HG03097 (cell line): ENCODE data around the gene TNS3.

ENCODE experiments used
- ATAC-seq: cut with Tn5 transposase; IDR thresholded peaks from one replicate; pipeline ENCODE4 v1.9.1; 2021; ENCODE audit not compliant: unreplicated experiment, low FRiP score

The TNS3 gene

GRCh38 chr7:47510192-47510591 is 71.7 kb downstream of the TNS3 start:
- no peak for ATAC-seq

- ATAC-seq = no peak
Observed at GRCh38 chr7:47509571-47509970, 72.3 kb downstream of the TNS3 start.

GRCh38 chr7:47508389-47509380 is 73.2 kb downstream of the TNS3 start:
- ATAC-seq = no peak

GRCh38 chr7:47507522-47507921 is 74.4 kb downstream of the TNS3 start:
- ATAC-seq = no peak

GRCh38 chr7:47506382-47507339 is 75.2 kb downstream of the TNS3 start:
- no peak for ATAC-seq

GRCh38 chr7:47505312-47506007 is 76.5 kb downstream of the TNS3 start:
- no peak for ATAC-seq

GRCh38 chr7:47504551-47505311 is 77.2 kb downstream of the TNS3 start:
- ATAC-seq = no peak

GRCh38 chr7:47503281-47503680 is 78.6 kb downstream of the TNS3 start:
- ATAC-seq = no peak

GRCh38 chr7:47502240-47502877 is 79.6 kb downstream of the TNS3 start:
- no peak for ATAC-seq

GRCh38 chr7:47501406-47501805 is 80.5 kb downstream of the TNS3 start:
- ATAC-seq = no peak

GRCh38 chr7:47500103-47500563 is 81.8 kb downstream of the TNS3 start:
- ATAC-seq = no peak

GRCh38 chr7:47498229-47499056 is 83.5 kb downstream of the TNS3 start:
- no peak for ATAC-seq

- ATAC-seq = peak; percentile 88
Observed at GRCh38 chr7:47497367-47498096, 84.4 kb downstream of the TNS3 start.

GRCh38 chr7:47496666-47497065 is 85.2 kb downstream of the TNS3 start:
- ATAC-seq = no peak

- no peak for ATAC-seq
Observed at GRCh38 chr7:47496056-47496665, 85.8 kb downstream of the TNS3 start.

- no peak for ATAC-seq
Observed at GRCh38 chr7:47493976-47494911, 87.7 kb downstream of the TNS3 start.
